Ovary (tissue), 10 donors: Measurements from ENCODE around the gene GPR101. TPM values are rescaled to one million over a fixed set of nuclear protein-coding genes. Genes with fewer than 3 reads are reported as not detected.

Experiments
- DNase-seq, 5 donors: peaks; one replicate each; pipeline ENCODE4 v3.0.0-alpha.2; 2019 to 2020
- H3K27ac ChIP-seq, 2 donors: fragments of 200-600 bp; one replicate each; pipeline versions ENCODE4 v1.5.1 to v1.8.0; 2019 to 2022
- H3K27me3 ChIP-seq: fragments of 200-600 bp; one replicate; pipeline ENCODE4 v1.8.0; 2022
- H3K36me3 ChIP-seq: fragments of 200-600 bp; sonication (generic); one replicate; pipeline ENCODE4 v1.5.1; 2019
- H3K4me1 ChIP-seq: one replicate; pipeline ENCODE4 v1.8.1; 2013; ENCODE audit warnings: mild to moderate bottlenecking, moderate library complexity; ENCODE audit not compliant: insufficient read depth
- H3K4me3 ChIP-seq: fragments of 200-600 bp; sonication (generic); one replicate; pipeline ENCODE4 v1.5.1; 2017
- H3K9me3 ChIP-seq, 2 donors: fragments of 200-600 bp in 1 of 2; sonication (generic) in 1 of 2; one replicate each; pipeline versions ENCODE4 v1.5.1 to v1.8.1; 2013 to 2019; ENCODE audit warnings: mild to moderate bottlenecking in 1 of 2, moderate library complexity in 1 of 2
- EP300 ChIP-seq: sonication (generic); formaldehyde crosslinking; IDR thresholded peaks from one replicate; pipeline ENCODE4 v1.6.1; 2017; ENCODE audit warnings: antibody characterized with exemption
- POLR2A ChIP-seq: fragments of 450-650 bp; IDR thresholded peaks from one replicate; pipeline ENCODE4 v1.6.1; 2017; ENCODE audit warnings: antibody characterized with exemption, mild to moderate bottlenecking, moderate library complexity
- WGBS, 3 donors: extraction: QIAGEN DNeasy Blood & Tissue Kit in 1 of 3; methylation state at CpG; one replicate each; pipeline versions ENCODE4 v1.1.5 to v1.1.7; 2013 to 2017; 5-methylcytosine and 5-hydroxymethylcytosine counted together
- intact Hi-C, 4 donors: fragments of 100-400 bp; cut with DNase I; formaldehyde crosslinking; loops; one replicate each; pipeline versions ENCODE4 v1.11.0 to v1.15.1; 2022 to 2023
- long read RNA-seq, 3 donors: library from polyadenylated mRNA in 2 of 3; unstranded in 2 of 3; transcript quantifications; one replicate each; pipeline ENCODE4 v2.0.0 and lab custom pipeline, GENCODE V29; 2021 to 2026
- polyA plus RNA-seq, 2 donors: library from polyadenylated mRNA; stranded (reverse); fragments of 200-250 nt in 1 of 2; fragments of 350-450 nt in 1 of 2; fragmentation: Illumina TruSeq in 1 of 2; extraction: RNeasy Lipid Tissue Mini Kit (QIAGEN cat#74804) in 1 of 2; gene quantifications; one replicate each; pipeline ENCODE4 v1.2.3, GENCODE V29; 2013 to 2014
- total RNA-seq, 7 donors: library from RNA; depleted of rRNA in 2 of 7; stranded (reverse); fragments of >200 nt in 2 of 7; fragmentation: NEBNext Ultra II Directional in 3 of 7; extraction: Animal tissue kit (Norgen Biotek cat#: 25700) in 3 of 7; gene quantifications; one replicate each; pipeline versions ENCODE4 v1.1.0 to v1.2.4, GENCODE V29; 2016 to 2023
- TF ChIP-seq, protein P1 (sequence below), 3 donors: fragments of 450-650 bp in 2 of 3; fragments of 200-600 bp in 1 of 3; IDR thresholded peaks; one replicate each; pipeline versions ENCODE4 v1.5.1 to v1.8.0; 2016 to 2022; ENCODE audit warnings: antibody characterized with exemption in 3 of 3, mild to moderate bottlenecking in 1 of 3
- donor health status: DM: no; HTN: no; CAD: no; lungs with moderate emphysema.
- donor health status: DM: no; HTN: no; CAD: no.
- donor health status: Bipolar disorder and iron deficiency.
- donor health status: DM: yes; HTN: yes; CAD: no.
- donor health status: DM: no; HTN: no; CAD: no.
- donor health status: DM: yes; HTN: yes; CAD: no.

GPR101 gene, protein sequence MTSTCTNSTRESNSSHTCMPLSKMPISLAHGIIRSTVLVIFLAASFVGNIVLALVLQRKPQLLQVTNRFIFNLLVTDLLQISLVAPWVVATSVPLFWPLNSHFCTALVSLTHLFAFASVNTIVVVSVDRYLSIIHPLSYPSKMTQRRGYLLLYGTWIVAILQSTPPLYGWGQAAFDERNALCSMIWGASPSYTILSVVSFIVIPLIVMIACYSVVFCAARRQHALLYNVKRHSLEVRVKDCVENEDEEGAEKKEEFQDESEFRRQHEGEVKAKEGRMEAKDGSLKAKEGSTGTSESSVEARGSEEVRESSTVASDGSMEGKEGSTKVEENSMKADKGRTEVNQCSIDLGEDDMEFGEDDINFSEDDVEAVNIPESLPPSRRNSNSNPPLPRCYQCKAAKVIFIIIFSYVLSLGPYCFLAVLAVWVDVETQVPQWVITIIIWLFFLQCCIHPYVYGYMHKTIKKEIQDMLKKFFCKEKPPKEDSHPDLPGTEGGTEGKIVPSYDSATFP
- not detected for total RNA-seq
- polyA plus RNA-seq, result not detected
- long read RNA-seq, donor 1, result 0 reads
- long read RNA-seq, donor 2, result 0 reads
- long read RNA-seq, donor 3, result 0 reads

DNA sequence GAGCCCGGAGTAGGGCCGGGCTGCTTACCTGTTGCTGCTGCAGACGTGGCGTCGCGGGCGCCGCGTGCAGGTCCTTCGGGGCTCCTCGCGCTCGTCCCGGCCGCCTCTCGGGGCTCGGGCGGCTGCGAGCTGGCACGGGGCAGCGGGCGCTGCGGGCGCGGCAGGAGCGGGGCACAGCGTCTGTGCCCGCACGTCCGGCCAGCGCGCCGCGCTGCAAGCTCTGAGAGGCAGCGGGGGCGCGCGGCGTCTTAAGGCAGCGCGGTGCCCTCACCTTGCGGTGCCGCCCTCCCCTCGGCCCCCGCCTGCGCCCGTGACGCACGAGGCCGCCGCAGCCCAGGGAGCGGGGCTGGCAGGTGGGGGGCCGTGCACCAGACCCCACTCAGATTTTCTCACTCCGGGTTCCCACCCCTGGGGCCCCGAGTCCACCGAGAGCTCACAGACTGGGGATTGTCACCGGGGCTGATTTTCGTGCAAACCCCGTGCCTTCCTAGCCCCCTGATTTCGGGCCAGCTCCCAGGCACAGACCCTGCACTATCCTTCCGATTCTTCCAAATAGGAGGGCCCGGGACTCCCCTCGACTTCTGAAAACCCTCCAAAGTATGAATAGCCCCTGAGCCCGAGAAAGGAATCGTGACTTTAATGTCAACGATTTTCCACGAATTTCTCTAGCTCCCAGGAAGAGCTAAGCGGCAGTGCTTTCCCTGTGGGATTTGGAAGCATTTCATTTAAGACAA, at the start of gene GPR101:
Gene GPR101, minus strand, starts transcription at position 222 of the 734 bp plus-strand sequence. CDS start 2,321 bp downstream, outside the sequence.
- no peak for TF ChIP-seq POLR2A
- 37 to 47% (median 40%) methylated on average over 56 to 68 of the region's 68 CpGs for WGBS, 3 donors
- Histone ChIP-seq H3K27ac (no peak within 1 kb of the TSS), H3K9me3 (no peaks in the 10 kb centered on the region), H3K27me3 (no peaks in the 10 kb centered on the region), H3K36me3 (no peaks in the 10 kb centered on the region), H3K4me3 (no peak within 1 kb of the TSS), H3K4me1 (no peaks in the 10 kb centered on the region)
- intact Hi-C loops, result no loop called here
- DNase-seq, result no peak

DNA sequence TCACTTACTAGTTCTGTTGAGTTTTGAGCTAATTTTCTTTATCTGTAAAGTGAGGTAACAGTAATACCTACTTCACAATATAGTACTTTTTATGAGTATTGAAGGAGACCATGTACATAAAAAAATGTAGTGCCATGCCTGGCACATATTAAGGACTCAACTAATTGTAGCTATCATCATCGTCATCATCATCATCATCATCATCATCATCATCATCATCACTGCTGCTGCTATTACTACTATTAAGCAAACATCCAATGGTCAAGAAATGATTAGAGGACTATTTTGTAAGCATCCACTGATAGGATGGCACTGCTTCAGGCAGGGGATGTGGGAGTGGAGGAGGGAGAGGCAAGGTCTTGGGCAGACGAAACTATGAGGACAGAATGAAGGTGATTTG, 47.4 kb upstream of the GPR101 start:
- Histone ChIP-seq H3K4me1 (no peaks in the 10 kb centered on the region), H3K4me3 (no peak overlapping the region), H3K9me3 (no peaks in the 10 kb centered on the region), H3K27ac (no peak overlapping the region), H3K27me3 (no peaks in the 10 kb centered on the region), H3K36me3 (no peaks in the 10 kb centered on the region)
- 57 to 69% (median 68%) methylated on average over 2 of the region's 2 CpGs for WGBS, 3 donors
- no peak for DNase-seq
- TF ChIP-seq POLR2A, result no peak
- no peak for TF ChIP-seq EP300
- TF ChIP-seq, protein P1, sequence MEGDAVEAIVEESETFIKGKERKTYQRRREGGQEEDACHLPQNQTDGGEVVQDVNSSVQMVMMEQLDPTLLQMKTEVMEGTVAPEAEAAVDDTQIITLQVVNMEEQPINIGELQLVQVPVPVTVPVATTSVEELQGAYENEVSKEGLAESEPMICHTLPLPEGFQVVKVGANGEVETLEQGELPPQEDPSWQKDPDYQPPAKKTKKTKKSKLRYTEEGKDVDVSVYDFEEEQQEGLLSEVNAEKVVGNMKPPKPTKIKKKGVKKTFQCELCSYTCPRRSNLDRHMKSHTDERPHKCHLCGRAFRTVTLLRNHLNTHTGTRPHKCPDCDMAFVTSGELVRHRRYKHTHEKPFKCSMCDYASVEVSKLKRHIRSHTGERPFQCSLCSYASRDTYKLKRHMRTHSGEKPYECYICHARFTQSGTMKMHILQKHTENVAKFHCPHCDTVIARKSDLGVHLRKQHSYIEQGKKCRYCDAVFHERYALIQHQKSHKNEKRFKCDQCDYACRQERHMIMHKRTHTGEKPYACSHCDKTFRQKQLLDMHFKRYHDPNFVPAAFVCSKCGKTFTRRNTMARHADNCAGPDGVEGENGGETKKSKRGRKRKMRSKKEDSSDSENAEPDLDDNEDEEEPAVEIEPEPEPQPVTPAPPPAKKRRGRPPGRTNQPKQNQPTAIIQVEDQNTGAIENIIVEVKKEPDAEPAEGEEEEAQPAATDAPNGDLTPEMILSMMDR (IDR thresholded peaks at IDR 0.05), result no peak
- intact Hi-C loops, result no loop called here

DNA sequence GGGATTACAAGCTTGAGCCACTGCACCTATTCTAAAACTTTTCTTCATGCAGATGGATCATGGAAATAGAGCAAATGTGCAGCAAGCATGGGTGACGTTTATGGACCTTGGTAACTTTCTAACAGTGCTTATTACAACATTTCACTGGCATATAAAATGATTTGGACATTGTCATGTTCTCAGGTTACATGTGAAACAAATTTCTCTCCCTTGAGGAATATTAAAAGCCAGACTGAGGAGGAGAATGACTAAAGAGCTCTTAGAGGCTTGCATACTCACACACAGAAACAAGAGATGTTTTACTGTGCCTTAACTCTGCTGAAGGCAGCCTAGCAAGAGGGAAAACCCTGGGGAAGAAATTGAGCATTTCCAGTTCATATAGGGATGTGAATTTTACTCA, 38.6 kb upstream of the GPR101 start:
- TF ChIP-seq, protein P1 (IDR thresholded peaks at IDR 0.05), result no peak
- TF ChIP-seq POLR2A, result no peak
- no peak for TF ChIP-seq EP300
- intact Hi-C loops, result no loop called here
- H3K36me3 ChIP-seq, result no peaks in the 10 kb centered on the region
- no peaks in the 10 kb centered on the region for H3K4me1 ChIP-seq
- H3K4me3 ChIP-seq, result no peak overlapping the region
- H3K27ac ChIP-seq, result no peak overlapping the region
- WGBS, 3 donors, result 35 to 43% (median 37%) methylated on average over 1 of the region's 1 CpG
- H3K9me3 ChIP-seq, result no peaks in the 10 kb centered on the region
- no peaks in the 10 kb centered on the region for H3K27me3 ChIP-seq
- no peak for DNase-seq

DNA sequence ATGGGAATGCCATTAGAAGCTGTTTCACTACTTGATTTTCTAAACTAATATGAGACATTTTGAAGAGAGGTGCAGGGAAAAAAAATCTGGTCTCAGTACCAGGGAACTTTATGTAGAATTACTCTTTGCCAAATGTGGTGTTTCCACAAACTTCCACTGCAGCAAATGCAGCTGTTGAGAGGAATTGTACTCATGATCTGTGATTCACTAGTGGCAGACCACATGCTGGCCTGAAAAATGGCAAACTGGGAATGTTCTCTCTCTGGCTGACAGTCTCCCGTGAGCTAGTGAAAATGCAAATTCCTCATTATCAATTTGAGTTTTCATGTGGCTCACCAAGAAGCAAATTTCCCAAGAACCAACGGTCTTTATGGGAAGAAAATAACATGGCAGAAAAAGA, 37.8 kb upstream of the GPR101 start:
- no peaks in the 10 kb centered on the region for H3K4me1 ChIP-seq
- TF ChIP-seq, protein P1 (IDR thresholded peaks at IDR 0.05), result no peak
- TF ChIP-seq POLR2A (no peak), EP300 (no peak)
- intact Hi-C loops, result no loop called here
- 36 to 62% (median 60%) methylated on average over 2 of the region's 2 CpGs for WGBS, 3 donors
- no peaks in the 10 kb centered on the region for H3K27me3 ChIP-seq
- H3K36me3 ChIP-seq, result no peaks in the 10 kb centered on the region
- no peak overlapping the region for H3K4me3 ChIP-seq
- DNase-seq, result no peak
- no peak overlapping the region for H3K27ac ChIP-seq
- no peaks in the 10 kb centered on the region for H3K9me3 ChIP-seq
